Retinal pigment epithelial cell (primary cell): ENCODE data around the gene HOXD12.

ENCODE experiments used
- DNase-seq: peaks from one replicate; pipeline ENCODE4 v3.0.0-alpha.2; 2010; ENCODE audit warnings: low read depth
- H3K4me3 ChIP-seq: 2 replicates; pipeline ENCODE4 v1.5.1; 2011; ENCODE audit warnings: mild to moderate bottlenecking, low read length, control low read depth, moderate library complexity
- CTCF ChIP-seq: conservative IDR thresholded peaks from 2 replicates; pipeline ENCODE4 v1.5.1; 2011; ENCODE audit warnings: low read depth, low read length, control low read depth, inconsistent platforms

HOXD12 gene

DNA sequence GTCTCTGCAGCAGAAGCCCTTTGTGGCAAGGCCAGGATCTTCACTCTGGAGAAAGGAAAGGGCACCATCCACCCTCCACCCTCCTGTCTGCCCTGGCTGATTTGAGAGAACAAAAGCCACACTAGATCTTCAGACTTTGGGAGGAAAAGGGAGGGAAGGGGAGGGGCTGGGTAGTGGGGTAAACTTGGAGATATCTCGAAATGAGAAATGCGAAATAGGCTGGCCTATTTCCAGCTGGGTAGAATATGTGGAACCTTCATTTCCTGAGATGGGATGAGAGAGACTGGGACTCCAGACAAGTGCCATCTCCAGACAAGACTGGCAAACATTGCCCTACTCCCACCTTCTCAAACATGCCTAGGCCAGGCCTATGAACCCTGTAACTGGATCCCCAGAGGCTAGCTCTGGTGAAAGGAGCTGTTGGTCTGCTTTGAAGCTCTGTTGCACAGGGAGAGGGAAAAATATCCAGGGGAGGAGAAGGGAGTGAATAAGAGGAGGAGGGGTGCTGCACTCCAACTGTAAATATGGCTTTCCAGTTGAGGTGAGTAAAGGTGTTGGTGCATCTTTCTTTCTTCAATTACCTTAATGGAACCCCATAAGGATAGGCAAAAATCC lies 1.7 kb downstream of the HOXD12 start:
- DNase-seq: no peak
- H3K4me3 ChIP-seq: no peak overlapping the region
- no peak for TF ChIP-seq CTCF

GRCh38 chr2:176101842-176102241 lies 2.2 kb downstream of the HOXD12 start:
- no peak for DNase-seq
- H3K4me3 ChIP-seq: no peak overlapping the region
- TF ChIP-seq CTCF: no peak

- DNase-seq: no peak
- no peak overlapping the region for H3K4me3 ChIP-seq
- no peak for TF ChIP-seq CTCF
Measured at GRCh38 chr2:176102309-176102866, 2.8 kb downstream of the HOXD12 start.

GRCh38 chr2:176103194-176103593 lies 3.6 kb downstream of the HOXD12 start:
- no peak for TF ChIP-seq CTCF
- DNase-seq: no peak
- H3K4me3 ChIP-seq: no peak overlapping the region

- no peak overlapping the region for H3K4me3 ChIP-seq
- no peak for DNase-seq
- no peak for TF ChIP-seq CTCF
Measured at GRCh38 chr2:176103742-176104315, 4.2 kb downstream of the HOXD12 start.

- DNase-seq: no peak
- TF ChIP-seq CTCF: no peak
- no peak overlapping the region for H3K4me3 ChIP-seq
Measured at GRCh38 chr2:176104316-176105077, 4.9 kb downstream of the HOXD12 start.
